ENCODE measurements around the gene THADA. TPM values are rescaled to one million over a fixed set of nuclear protein-coding genes. Genes with fewer than 3 reads are reported as not detected.

Gene THADA
- total and polyA plus RNA-seq, 5 donors from 2014 or later, result 19.1 to 52.9 (median 20.2) TPM

DNA sequence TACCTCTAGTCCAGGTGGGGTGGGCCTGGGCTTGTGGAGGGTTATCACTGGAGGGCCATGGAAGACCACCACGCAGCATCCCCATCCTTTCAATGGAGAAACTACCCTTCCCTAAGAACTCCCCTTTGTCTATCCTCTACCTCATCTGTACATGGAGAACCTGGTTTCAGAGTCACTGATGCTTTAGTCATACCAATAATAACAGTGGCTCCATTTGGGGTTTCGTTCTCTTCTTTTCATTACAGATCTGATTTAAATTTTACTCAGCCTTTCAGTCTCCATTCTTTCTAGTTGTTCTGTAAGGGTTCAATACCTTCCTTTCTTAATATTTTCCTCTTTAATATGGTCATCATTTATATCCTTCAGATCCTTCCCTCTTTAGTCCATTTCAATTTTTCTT is 314.8 kb downstream of the THADA start:
- H3K9me3 ChIP-seq (ENCODE audit: control insufficient read depth in 2 of 2, low read length in 2 of 2), result peaks cover 5 to 16% of the 10 kb centered on the region in 2 experiments
- no peak overlapping the region for H3K4me3 ChIP-seq (ENCODE audit: low read depth, low read length)
- H3K27ac ChIP-seq (ENCODE audit: insufficient read depth, low read length, poor library complexity, severe bottlenecking), result no peak overlapping the region
- H3K27me3 ChIP-seq (ENCODE audit: control insufficient read depth, insufficient read depth, low read length), result no peaks in the 10 kb centered on the region
- ATAC-seq (ENCODE audit: low read depth in 2 of 2) (no peak), DNase-seq (no peak)
- Mint-ChIP-seq H3K9me3 (peaks cover 2 to 18% (median 13%) of the 10 kb centered on the region in 7 donors), H3K27ac (peak overlapping the region in 1 of 3 donors; percentile 43), H3K4me3 (no peak overlapping the region), H3K36me3 (peaks cover 82% of the 10 kb centered on the region), H3K4me1 (peaks cover 0 to 9% (median 0%) of the 10 kb centered on the region in 4 donors), H3K27me3 (no peaks in the 10 kb centered on the region)
- H3K4me1 ChIP-seq (ENCODE audit: control insufficient read depth, insufficient read depth, low read length, poor library complexity, severe bottlenecking), result no peaks in the 10 kb centered on the region
- H3K36me3 ChIP-seq (ENCODE audit: control insufficient read depth, insufficient read depth, low read length), result peaks cover 71% of the 10 kb centered on the region

DNA sequence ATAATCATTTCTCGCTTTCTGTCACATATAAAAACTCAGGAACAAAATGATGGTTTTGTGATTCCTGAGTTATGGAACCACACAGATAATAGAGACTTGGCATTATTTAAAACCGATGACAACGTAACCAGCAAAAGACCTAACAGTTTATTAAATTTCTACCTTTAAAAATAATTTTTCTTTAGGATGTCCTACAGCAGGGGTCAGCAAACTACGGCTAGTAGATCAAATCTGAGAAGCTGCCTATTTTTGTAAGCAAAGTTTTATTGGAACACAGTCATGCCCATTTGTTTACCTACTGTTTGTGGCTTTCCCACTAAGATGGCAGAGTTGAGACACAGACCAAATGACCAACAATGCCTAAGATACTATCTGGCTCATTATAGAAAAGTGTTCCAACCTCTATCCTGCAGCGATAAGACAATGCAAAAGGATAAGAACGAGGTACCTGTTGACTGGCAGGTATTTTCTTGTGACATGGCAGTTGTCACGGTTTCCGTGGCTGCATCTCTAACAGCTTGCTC is 316.5 kb downstream of the THADA start:
- no peaks in the 10 kb centered on the region for H3K4me1 ChIP-seq (ENCODE audit: control insufficient read depth, insufficient read depth, low read length, poor library complexity, severe bottlenecking)
- peaks cover 62% of the 10 kb centered on the region for H3K36me3 ChIP-seq (ENCODE audit: control insufficient read depth, insufficient read depth, low read length)
- H3K4me3 Mint-ChIP-seq, result no peak overlapping the region
- no peaks in the 10 kb centered on the region for H3K27me3 ChIP-seq (ENCODE audit: control insufficient read depth, insufficient read depth, low read length)
- H3K27me3 Mint-ChIP-seq, result no peaks in the 10 kb centered on the region
- H3K36me3 Mint-ChIP-seq, result peaks cover 71% of the 10 kb centered on the region
- no peak overlapping the region for H3K27ac ChIP-seq (ENCODE audit: insufficient read depth, low read length, poor library complexity, severe bottlenecking)
- ATAC-seq (ENCODE audit: low read depth in 2 of 2), result no peak
- peaks cover 0 to 10% (median 0%) of the 10 kb centered on the region in 4 donors for H3K4me1 Mint-ChIP-seq
- H3K9me3 ChIP-seq (ENCODE audit: control insufficient read depth in 2 of 2, low read length in 2 of 2), result peaks cover 0 to 6% of the 10 kb centered on the region in 2 experiments
- peaks cover 0 to 11% (median 3%) of the 10 kb centered on the region in 7 donors for H3K9me3 Mint-ChIP-seq
- DNase-seq, result no peak
- H3K4me3 ChIP-seq (ENCODE audit: low read depth, low read length), result no peak overlapping the region
- H3K27ac Mint-ChIP-seq, result no peak overlapping the region

DNA sequence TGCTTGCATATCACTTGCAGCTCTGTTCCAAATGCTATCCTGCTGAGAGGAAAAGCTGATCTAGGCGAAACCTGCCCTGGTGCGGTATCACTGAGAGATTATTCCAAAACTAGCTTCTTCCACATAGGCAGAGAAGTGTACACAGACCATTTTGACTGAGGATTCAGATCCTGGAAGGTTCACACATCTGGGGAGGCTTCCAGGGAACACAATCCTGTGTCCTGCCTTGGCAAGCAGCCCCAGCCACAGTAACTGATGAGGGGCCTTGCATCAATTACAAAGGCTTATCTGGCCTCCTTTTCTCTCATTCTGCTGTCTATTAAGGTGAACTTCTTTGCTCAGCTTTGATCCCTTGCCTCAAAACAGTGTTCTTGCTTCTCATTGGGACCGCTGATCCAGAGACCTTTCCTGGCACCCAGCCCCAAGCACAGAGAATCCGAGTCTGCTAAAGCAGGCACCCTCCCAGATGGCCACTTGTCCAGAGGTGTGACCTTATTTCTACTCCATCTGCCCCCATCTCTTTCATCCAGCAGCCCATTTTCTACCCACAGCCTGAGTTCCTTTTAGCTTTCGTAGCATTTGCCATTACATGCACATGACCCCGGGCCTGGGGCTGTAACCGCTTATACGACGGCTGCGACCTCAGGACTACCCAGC is 317.1 kb downstream of the THADA start:
- peaks cover 71% of the 10 kb centered on the region for H3K36me3 Mint-ChIP-seq
- Histone ChIP-seq H3K4me1 (ENCODE audit: control insufficient read depth, insufficient read depth, low read length, poor library complexity, severe bottlenecking) (no peaks in the 10 kb centered on the region), H3K4me3 (ENCODE audit: low read depth, low read length) (no peak overlapping the region), H3K36me3 (ENCODE audit: control insufficient read depth, insufficient read depth, low read length) (peaks cover 60% of the 10 kb centered on the region), H3K27me3 (ENCODE audit: control insufficient read depth, insufficient read depth, low read length) (no peaks in the 10 kb centered on the region), H3K9me3 (ENCODE audit: control insufficient read depth in 2 of 2, low read length in 2 of 2) (no peaks in the 10 kb centered on the region), H3K27ac (ENCODE audit: insufficient read depth, low read length, poor library complexity, severe bottlenecking) (no peak overlapping the region)
- no peak for DNase-seq
- no peak overlapping the region for H3K4me3 Mint-ChIP-seq
- H3K27ac Mint-ChIP-seq, result no peak overlapping the region
- no peaks in the 10 kb centered on the region for H3K27me3 Mint-ChIP-seq
- H3K9me3 Mint-ChIP-seq, result peaks cover 0 to 10% (median 3%) of the 10 kb centered on the region in 7 donors
- ATAC-seq (ENCODE audit: low read depth in 2 of 2), result no peak
- H3K4me1 Mint-ChIP-seq, result peaks cover 0 to 12% (median 0%) of the 10 kb centered on the region in 4 donors

DNA sequence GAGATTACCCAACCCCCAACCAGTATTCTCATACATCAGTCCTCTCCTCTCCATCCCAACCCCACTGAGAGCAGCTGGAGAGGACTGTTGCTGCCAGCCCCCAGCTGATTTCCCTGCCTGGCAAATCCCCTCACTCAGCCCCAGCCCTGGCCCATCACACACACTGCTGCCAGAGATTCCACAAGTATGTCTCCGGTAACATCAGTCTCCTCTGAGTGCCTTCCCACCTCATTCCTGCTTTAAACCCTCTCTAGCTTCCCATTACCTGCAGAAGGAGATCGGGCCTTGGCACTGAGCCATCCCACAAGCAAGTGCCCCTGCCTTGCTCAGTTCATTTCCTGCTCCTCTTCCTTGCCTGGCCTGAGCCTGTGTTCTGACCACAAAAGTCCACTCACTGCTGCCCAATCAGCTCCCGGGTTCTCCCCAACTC is 318.9 kb downstream of the THADA start:
- Mint-ChIP-seq H3K27me3 (no peaks in the 10 kb centered on the region), H3K4me3 (no peak overlapping the region), H3K27ac (peak overlapping the region; percentile 30 to 79 (median 78)), H3K36me3 (peaks cover 62% of the 10 kb centered on the region), H3K4me1 (peaks cover 0 to 12% (median 0%) of the 10 kb centered on the region in 4 donors), H3K9me3 (peaks cover 0 to 4% (median 0%) of the 10 kb centered on the region in 7 donors)
- Histone ChIP-seq H3K4me3 (ENCODE audit: low read depth, low read length) (no peak overlapping the region), H3K36me3 (ENCODE audit: control insufficient read depth, insufficient read depth, low read length) (peaks cover 45% of the 10 kb centered on the region), H3K27ac (ENCODE audit: insufficient read depth, low read length, poor library complexity, severe bottlenecking) (no peak overlapping the region), H3K4me1 (ENCODE audit: control insufficient read depth, insufficient read depth, low read length, poor library complexity, severe bottlenecking) (no peaks in the 10 kb centered on the region), H3K9me3 (ENCODE audit: control insufficient read depth in 2 of 2, low read length in 2 of 2) (no peaks in the 10 kb centered on the region), H3K27me3 (ENCODE audit: control insufficient read depth, insufficient read depth, low read length) (no peaks in the 10 kb centered on the region)
- no peak for DNase-seq
- no peak for ATAC-seq (ENCODE audit: low read depth in 2 of 2)

DNA sequence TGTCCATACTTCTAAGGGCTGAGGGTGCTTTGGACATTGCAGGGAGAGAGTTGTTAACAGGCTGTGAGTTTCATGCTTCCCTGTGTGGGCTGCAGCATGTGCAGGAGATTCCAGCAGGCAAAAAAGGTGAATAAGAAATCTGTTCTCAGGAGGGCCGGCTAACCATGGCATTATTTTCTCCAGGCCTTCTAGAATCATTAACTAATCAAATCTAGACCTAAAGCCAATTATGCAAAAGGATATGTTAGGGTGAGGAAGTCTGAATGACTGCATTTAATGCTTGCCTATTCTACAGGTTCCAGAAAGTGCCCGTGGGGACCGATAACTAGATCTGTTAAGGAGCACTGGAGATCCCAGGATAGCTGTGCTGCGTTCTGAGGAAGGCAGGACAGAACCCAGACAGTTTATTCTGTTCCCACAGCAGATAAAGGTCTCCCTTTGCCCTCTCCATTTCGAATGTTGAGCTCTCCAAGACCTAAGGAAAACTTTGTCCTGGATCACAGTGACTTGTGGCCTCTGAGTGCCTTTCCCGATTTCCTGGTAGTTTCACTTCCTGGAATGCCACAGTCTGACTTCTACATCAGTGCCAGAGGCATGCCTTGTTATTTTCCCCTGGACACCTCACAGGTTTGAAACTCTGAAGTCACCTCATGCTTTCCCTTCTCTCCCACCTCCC is 319.4 kb downstream of the THADA start:
- Histone ChIP-seq H3K36me3 (ENCODE audit: control insufficient read depth, insufficient read depth, low read length) (peaks cover 42% of the 10 kb centered on the region), H3K27me3 (ENCODE audit: control insufficient read depth, insufficient read depth, low read length) (no peaks in the 10 kb centered on the region), H3K4me1 (ENCODE audit: control insufficient read depth, insufficient read depth, low read length, poor library complexity, severe bottlenecking) (no peaks in the 10 kb centered on the region), H3K9me3 (ENCODE audit: control insufficient read depth in 2 of 2, low read length in 2 of 2) (no peaks in the 10 kb centered on the region), H3K27ac (ENCODE audit: insufficient read depth, low read length, poor library complexity, severe bottlenecking) (no peak overlapping the region), H3K4me3 (ENCODE audit: low read depth, low read length) (no peak overlapping the region)
- Mint-ChIP-seq H3K9me3 (peaks cover 0 to 4% (median 0%) of the 10 kb centered on the region in 7 donors), H3K4me3 (no peak overlapping the region), H3K27ac (peak overlapping the region in 2 of 3 donors; percentile 39 to 78), H3K4me1 (peaks cover 0 to 12% (median 0%) of the 10 kb centered on the region in 4 donors), H3K36me3 (peaks cover 60% of the 10 kb centered on the region), H3K27me3 (no peaks in the 10 kb centered on the region)
- DNase-seq (no peak), ATAC-seq (ENCODE audit: low read depth in 2 of 2) (no peak)

DNA sequence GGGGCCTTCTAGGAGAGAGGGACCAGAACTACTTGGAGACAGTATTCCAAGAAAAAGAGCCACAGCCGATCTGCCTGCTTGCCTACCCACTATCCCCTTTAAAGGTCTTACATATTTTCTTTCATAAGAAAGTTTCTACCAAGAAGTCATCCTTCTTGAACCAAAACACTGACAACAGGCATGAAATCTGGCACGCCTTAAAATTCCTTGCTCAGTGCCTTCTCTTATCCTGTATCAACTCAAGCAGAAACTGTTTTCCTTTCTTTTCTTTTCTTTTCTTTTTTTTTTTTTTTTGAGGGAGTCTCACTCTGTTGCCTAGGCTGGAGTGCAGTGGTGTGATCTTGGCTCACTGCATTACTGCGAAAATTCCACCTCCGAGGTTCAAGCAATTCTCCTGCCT is 321.1 kb downstream of the THADA start:
- Histone ChIP-seq H3K4me1 (ENCODE audit: control insufficient read depth, insufficient read depth, low read length, poor library complexity, severe bottlenecking) (no peaks in the 10 kb centered on the region), H3K27me3 (ENCODE audit: control insufficient read depth, insufficient read depth, low read length) (no peaks in the 10 kb centered on the region), H3K27ac (ENCODE audit: insufficient read depth, low read length, poor library complexity, severe bottlenecking) (no peak overlapping the region), H3K9me3 (ENCODE audit: control insufficient read depth in 2 of 2, low read length in 2 of 2) (no peaks in the 10 kb centered on the region), H3K4me3 (ENCODE audit: low read depth, low read length) (no peak overlapping the region), H3K36me3 (ENCODE audit: control insufficient read depth, insufficient read depth, low read length) (peaks cover 32% of the 10 kb centered on the region)
- no peaks in the 10 kb centered on the region for H3K27me3 Mint-ChIP-seq
- ATAC-seq (ENCODE audit: low read depth in 2 of 2) (no peak), DNase-seq (no peak)
- peaks cover 0 to 8% (median 3%) of the 10 kb centered on the region in 4 donors for H3K4me1 Mint-ChIP-seq
- peaks cover 57% of the 10 kb centered on the region for H3K36me3 Mint-ChIP-seq
- no peaks in the 10 kb centered on the region for H3K9me3 Mint-ChIP-seq
- H3K27ac Mint-ChIP-seq, result no peak overlapping the region
- H3K4me3 Mint-ChIP-seq, result no peak overlapping the region

DNA sequence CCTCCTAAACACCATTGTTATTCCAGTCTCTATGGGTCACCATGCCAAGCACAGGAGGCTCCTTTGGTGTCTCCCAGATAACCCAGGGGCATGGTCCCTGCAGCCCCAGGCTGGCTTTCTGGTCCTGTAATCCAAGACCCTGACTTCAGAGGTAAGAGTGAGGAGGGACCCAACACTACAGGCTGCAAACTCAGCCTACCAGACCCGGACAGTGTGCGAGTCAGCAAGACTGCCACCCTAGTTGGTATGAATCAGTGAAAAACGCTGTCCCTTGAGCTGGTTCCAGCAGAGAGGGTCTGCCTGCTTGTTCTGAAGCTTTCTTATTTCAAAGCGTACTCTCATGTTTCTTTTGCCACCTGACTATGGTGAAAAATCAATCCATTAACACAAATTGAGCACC is 321.8 kb downstream of the THADA start:
- no peaks in the 10 kb centered on the region for H3K9me3 ChIP-seq (ENCODE audit: control insufficient read depth in 2 of 2, low read length in 2 of 2)
- peaks cover 54% of the 10 kb centered on the region for H3K36me3 Mint-ChIP-seq
- ATAC-seq (ENCODE audit: low read depth in 2 of 2), result no peak

More for the DNA sequence above, 321.8 kb downstream of the THADA start:
- H3K4me1 ChIP-seq (ENCODE audit: control insufficient read depth, insufficient read depth, low read length, poor library complexity, severe bottlenecking), result no peaks in the 10 kb centered on the region
- Mint-ChIP-seq H3K27ac (peak overlapping the region in 1 of 3 donors; percentile 28), H3K9me3 (no peaks in the 10 kb centered on the region), H3K27me3 (no peaks in the 10 kb centered on the region), H3K4me3 (no peak overlapping the region), H3K4me1 (peaks cover 0 to 8% (median 3%) of the 10 kb centered on the region in 4 donors)
- no peaks in the 10 kb centered on the region for H3K27me3 ChIP-seq (ENCODE audit: control insufficient read depth, insufficient read depth, low read length)
- H3K4me3 ChIP-seq (ENCODE audit: low read depth, low read length), result no peak overlapping the region
- DNase-seq, result no peak
- H3K36me3 ChIP-seq (ENCODE audit: control insufficient read depth, insufficient read depth, low read length), result peaks cover 36% of the 10 kb centered on the region
- H3K27ac ChIP-seq (ENCODE audit: insufficient read depth, low read length, poor library complexity, severe bottlenecking), result no peak overlapping the region
